GM10266 (cell line): ENCODE results near the gene ALK.
"Not testable (repeated sequence)": the region's sequence is repeated elsewhere in the genome, so short reads cannot be mapped to it uniquely, and the experiment has no call there.

Source experiments
- DNase-seq: peaks from one replicate; pipeline ENCODE4 v3.0.0; 2012; ENCODE audit errors: extremely low spot score
- CTCF ChIP-seq: IDR thresholded peaks from 2 replicates; pipeline ENCODE4 v1.5.1; 2012; ENCODE audit warnings: mild to moderate bottlenecking, low read depth; ENCODE audit not compliant: control insufficient read depth, insufficient read depth; ENCODE audit errors: missing control alignments

Gene ALK

GRCh38 chr2:29261003-29261402 lies 660.4 kb downstream of the ALK start:
- TF ChIP-seq CTCF, result no peak
- DNase-seq, result no peak

- TF ChIP-seq CTCF, result no peak
- no peak for DNase-seq
Measured at GRCh38 chr2:29260142-29260772, 661.1 kb downstream of the ALK start.

- no peak for DNase-seq
Measured at GRCh38 chr2:29259221-29259620, 662.2 kb downstream of the ALK start.

GRCh38 chr2:29255004-29255403 lies 666.4 kb downstream of the ALK start:
- no peak for TF ChIP-seq CTCF

More at GRCh38 chr2:29259221-29259620, 662.2 kb downstream of the ALK start:
- no peak for TF ChIP-seq CTCF

GRCh38 chr2:29253495-29254275 lies 667.7 kb downstream of the ALK start:
- not testable (repeated sequence) for DNase-seq

More at GRCh38 chr2:29255004-29255403, 666.4 kb downstream of the ALK start:
- no peak for DNase-seq

GRCh38 chr2:29253026-29253425 lies 668.4 kb downstream of the ALK start:
- no peak for DNase-seq
- TF ChIP-seq CTCF, result no peak

- no peak for DNase-seq
- no peak for TF ChIP-seq CTCF
Measured at GRCh38 chr2:29251406-29251805, 670.0 kb downstream of the ALK start.
